DMS114 treated with DMSO at 0.1 percent for 48 hours (cell line): Measurements from ENCODE around the gene SLC2A4.

Source experiments
- DNase-seq: peaks from one replicate; lab custom pipeline; 2025; ENCODE audit not compliant: unreplicated experiment; lab: John Stamatoyannopoulos, UW

The SLC2A4 gene

DNA sequence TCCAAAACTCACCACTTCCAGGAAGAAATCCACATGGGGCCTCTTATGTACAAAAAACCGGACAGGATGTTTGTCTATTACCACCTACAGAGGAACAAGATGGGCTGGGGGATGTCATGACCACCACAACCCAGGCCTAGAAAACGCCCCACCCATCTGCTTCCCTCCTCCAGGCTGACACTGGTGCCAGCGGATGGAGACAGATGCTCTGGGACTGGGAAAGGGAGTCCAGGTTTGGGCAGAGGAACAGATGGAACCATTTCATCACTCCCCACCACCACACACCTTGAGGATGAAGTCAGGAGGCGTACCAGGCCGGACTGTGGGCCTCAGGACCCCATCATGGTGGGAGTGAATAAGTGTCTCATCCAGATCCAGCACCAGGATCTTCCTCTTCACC lies 34.7 kb upstream of the SLC2A4 start:
- DNase-seq = no peak

DNA sequence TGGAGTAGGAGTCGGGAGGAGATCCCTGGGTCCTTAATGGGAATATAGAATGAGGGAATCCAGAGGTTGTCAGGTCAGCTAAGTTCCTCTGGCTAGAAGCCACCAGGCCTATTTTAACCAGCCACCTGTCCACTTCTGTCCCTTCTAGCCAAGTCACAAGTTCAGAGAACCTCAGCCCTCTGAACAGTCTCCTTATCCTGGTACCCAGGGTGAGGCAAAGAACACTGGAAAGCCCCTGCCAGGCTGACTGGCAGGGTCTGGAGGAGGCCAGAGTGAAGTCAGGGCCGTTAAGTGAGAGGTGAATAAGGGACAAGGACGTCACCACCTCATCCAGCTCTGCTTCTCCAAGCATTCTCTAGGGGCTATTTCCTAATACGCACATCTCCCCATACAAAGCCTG lies 32.7 kb upstream of the SLC2A4 start:
- DNase-seq = no peak

DNA sequence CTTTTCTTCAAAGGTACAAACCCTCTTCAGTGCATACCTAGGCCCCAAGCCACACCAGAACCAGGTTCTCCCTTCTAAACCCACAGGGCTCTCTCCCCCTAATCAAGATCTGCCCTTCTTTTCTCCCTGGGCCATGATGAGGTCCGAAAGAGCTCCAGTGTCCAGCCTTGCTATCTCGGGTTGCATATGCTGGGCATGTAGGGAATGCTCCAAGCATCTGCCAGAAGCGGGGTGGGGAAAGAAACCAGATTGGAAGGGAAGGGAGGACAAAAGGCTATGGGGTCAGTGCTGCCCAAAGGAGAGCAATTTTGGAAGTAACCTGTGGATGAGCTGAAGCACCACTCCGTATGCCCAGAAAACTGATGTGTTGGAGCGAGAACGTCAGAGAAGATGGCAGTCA lies 32.3 kb upstream of the SLC2A4 start:
- no peak for DNase-seq

GRCh38 chr17:7249830-7250229 lies 31.7 kb upstream of the SLC2A4 start:
- DNase-seq = no peak

DNA sequence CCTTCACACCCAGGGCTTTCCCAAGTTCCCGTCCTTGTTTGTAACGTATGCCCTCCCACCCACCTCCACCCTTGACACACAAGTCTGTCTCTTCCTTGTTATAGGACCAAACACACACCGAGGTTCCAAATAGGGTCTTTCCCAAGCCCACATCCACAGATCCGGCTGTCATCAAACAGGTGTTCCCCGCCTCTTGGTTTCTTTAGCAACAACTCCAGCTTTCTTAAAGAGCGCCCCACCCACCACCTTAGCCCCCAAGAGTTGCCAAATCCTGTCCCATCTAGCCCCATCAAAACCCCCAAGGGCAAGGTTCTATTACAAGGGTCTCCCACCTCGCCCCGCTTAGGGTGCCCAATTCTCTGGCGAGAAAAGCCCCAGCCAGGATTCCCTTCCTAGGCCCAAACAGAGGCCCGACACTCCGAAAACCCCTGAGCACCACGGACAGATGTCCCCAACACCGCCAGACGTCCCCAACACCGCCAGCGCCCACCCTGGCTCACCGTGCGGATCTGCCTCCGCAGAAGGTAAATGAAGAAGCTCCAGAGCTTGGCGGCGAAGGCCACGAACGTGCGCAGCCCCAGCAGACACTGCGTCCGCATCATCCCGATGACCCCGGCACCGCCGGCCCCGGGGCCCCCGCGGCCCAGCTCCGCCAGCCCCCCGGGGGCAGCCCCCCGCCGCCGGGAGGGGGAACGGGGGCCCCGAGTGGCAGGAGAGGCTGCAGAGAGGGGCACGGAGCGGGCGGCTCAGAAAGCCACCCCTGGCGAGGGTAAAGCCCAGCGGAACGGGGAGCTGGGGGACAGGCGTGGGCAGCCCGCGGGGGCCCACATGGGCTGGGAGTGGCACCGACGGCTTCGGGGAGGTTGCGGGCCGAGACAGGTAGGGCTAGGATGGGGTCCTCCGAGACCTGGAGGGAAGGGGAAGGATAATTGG lies 30.6 kb upstream of the SLC2A4 start:
- no peak for DNase-seq

- DNase-seq = peak; percentile 96
Observed at GRCh38 chr17:7251661-7252175, 29.8 kb upstream of the SLC2A4 start, which contains the start of gene CTDNEP1. Gene CTDNEP1 (minus strand): TSS chr17:7251734. CDS start chr17:7251296, 438 bp downstream.

- DNase-seq = peak; percentile 79
Observed at GRCh38 chr17:7252176-7253043, 29.1 kb upstream of the SLC2A4 start, which contains the start of gene ELP5. Gene ELP5 (plus strand): TSS chr17:7252215. CDS start chr17:7252551, 336 bp downstream.

- DNase-seq = no peak
Observed at GRCh38 chr17:7253082-7253481, 28.4 kb upstream of the SLC2A4 start.

DNA sequence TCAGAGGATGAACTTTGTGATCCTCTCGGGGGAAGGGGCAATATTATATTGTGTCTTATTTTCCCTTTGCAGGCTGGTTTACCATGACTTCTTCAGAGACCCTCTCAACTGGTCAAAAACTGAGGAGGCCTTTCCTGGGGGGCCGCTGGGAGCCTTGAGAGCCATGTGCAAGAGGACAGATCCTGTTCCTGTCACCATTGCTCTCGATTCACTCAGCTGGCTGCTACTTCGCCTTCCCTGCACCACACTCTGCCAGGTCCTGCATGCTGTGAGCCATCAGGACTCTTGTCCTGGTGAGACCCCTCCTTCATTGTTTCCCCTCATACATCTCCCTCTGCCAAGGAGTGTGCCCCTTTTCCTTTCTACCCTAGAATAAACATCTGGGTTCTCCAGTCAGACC lies 27.0 kb upstream of the SLC2A4 start:
- DNase-seq = no peak

- no peak for DNase-seq
Observed at GRCh38 chr17:7256766-7257456, 24.6 kb upstream of the SLC2A4 start.

DNA sequence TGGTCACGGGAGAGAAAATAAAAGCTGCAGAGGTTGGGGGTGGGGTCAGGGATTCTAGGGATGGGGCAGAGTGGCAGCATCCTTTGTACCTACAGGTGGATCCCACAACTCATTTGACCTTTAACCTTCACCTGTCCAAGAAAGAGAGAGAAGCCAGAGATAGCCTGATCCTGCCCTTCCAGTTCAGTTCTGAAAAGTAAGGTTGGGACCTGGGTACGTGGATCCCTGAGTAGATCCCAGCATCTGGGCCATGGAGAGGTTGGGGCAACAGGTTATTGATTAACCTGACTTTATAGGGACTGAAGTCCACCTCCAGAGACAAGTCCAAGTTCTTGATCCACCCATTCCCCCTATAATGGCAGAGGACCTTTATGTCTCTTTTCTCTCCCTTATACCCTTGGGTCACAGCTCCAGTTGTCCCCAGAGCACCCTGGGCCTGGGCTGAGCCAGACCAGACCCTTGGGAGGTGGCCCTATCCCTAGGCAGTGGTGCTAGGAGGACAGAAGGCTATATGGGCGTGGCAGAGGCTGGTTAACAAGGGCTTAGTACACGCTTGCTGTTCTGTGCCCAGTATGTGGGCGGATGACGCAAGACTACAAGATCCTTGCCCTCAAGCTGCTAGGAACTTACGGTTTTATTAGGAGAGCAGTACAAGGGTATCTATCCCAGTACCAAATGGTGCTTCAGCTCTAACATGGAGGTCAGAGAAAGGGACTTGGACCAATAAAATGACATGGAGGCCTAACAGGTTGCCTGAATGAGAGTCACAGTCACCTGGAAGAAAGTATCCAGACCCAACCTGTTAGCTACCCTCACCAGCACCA lies 22.6 kb upstream of the SLC2A4 start:
- DNase-seq = no peak

DNA sequence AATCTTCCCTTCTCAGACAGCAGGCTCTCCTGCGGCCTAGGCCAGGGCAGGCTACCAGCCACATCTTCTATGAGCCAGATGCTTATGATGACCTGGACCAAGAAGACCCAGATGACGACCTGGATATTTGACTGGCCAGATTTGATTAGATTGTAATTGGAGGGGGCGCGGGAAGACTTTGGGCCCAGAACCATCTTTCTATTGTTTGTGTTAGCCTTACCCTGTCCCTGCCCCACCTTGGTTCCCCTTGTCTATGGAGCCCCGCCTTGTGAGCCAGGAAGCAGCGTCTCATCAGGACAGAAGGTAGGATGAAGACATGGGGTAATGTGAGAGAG lies 22.0 kb upstream of the SLC2A4 start:
- DNase-seq = no peak

GRCh38 chr17:7260151-7260550 lies 21.4 kb upstream of the SLC2A4 start:
- DNase-seq = no peak

- no peak for DNase-seq
Observed at GRCh38 chr17:7260651-7261378, 20.7 kb upstream of the SLC2A4 start.

GRCh38 chr17:7261379-7262191 lies 19.9 kb upstream of the SLC2A4 start:
- no peak for DNase-seq

GRCh38 chr17:7262192-7262934 lies 19.2 kb upstream of the SLC2A4 start, which contains the start of gene CLDN7:
Gene CLDN7 (minus strand): TSS chr17:7262478. CDS start chr17:7262043, 435 bp downstream.
- DNase-seq = no peak

- DNase-seq = no peak
Observed at GRCh38 chr17:7262935-7263800, 18.4 kb upstream of the SLC2A4 start.
